C4-2B (cell line): ENCODE measurements around the gene CPA1.

ENCODE experiments used
- H3K27ac ChIP-seq: fragments of 450-650 bp; 2 replicates; pipeline ENCODE4 v1.5.1; 2017
- CTCF ChIP-seq: fragments of 450-650 bp; conservative IDR thresholded peaks from 2 replicates; pipeline ENCODE4 v1.5.1; 2017; ENCODE audit warnings: mild to moderate bottlenecking
- ZFX ChIP-seq: fragments of 450-650 bp; IDR thresholded peaks from 2 replicates; pipeline ENCODE4 v1.6.1; 2017

Gene CPA1

GRCh38 chr7:130379019-130379418, 1.3 kb upstream of the CPA1 start:
- no peak overlapping the region for H3K27ac ChIP-seq
- TF ChIP-seq CTCF (no peak), ZFX (no peak)

- H3K27ac ChIP-seq = no peak overlapping the region
- TF ChIP-seq CTCF = no peak
- TF ChIP-seq ZFX = no peak
Observed at GRCh38 chr7:130379532-130379920, 768 bp upstream of the CPA1 start.

- TF ChIP-seq CTCF (no peak), ZFX (no peak)
- no peak overlapping the region for H3K27ac ChIP-seq
Observed at GRCh38 chr7:130380861-130381455, 664 bp downstream of the CPA1 start.

GRCh38 chr7:130381468-130382312, 1.4 kb downstream of the CPA1 start:
- H3K27ac ChIP-seq = no peak overlapping the region
- no peak; the same call in 1 of the 2 replicates for TF ChIP-seq CTCF
- TF ChIP-seq ZFX = no peak

- no peak for TF ChIP-seq CTCF
- no peak for TF ChIP-seq ZFX
Observed at GRCh38 chr7:130383187-130383980, 3.1 kb downstream of the CPA1 start.

GRCh38 chr7:130384371-130384801, 4.1 kb downstream of the CPA1 start:
- TF ChIP-seq CTCF = no peak
- TF ChIP-seq ZFX = no peak
- H3K27ac ChIP-seq = no peak overlapping the region

More at GRCh38 chr7:130383187-130383980, 3.1 kb downstream of the CPA1 start:
- no peak overlapping the region for H3K27ac ChIP-seq
